ENCODE results near the gene FAM162B. TPM values are rescaled to one million over a fixed set of nuclear protein-coding genes. Genes with fewer than 3 reads are reported as not detected.

The FAM162B gene
- 6.5 and 14.1 TPM in 2 replicates for total RNA-seq

GRCh38 chr6:116764961-116765841, at the start of gene FAM162B:
Gene FAM162B (minus strand): TSS chr6:116765719. CDS start chr6:116765576, 143 bp downstream.

Other genes starting within 250 kb of the FAM162B start
- gene TRAPPC3L, start 220.0 kb downstream of the FAM162B start, total RNA-seq, result not detected in 2 replicates
- not detected in 2 replicates for gene CALHM4, start 212.0 kb downstream of the FAM162B start, total RNA-seq
- 27.0 and 27.4 TPM in 2 replicates for gene RWDD1, start 194.2 kb downstream of the FAM162B start, total RNA-seq
- gene RSPH4A, start 149.2 kb downstream of the FAM162B start, total RNA-seq, result 0.11 and 0.12 TPM in 2 replicates
- gene ZUP1, start 97.0 kb downstream of the FAM162B start, total RNA-seq, result 16.0 and 20.0 TPM in 2 replicates
- gene KPNA5, start 84.5 kb downstream of the FAM162B start, total RNA-seq, result 12.4 and 15.6 TPM in 2 replicates
- not detected in 2 replicates for gene GPRC6A, start 63.4 kb upstream of the FAM162B start, total RNA-seq
- under 0.01 TPM in 1 of 2 replicates, not detected in the other for gene RFX6, start 111.5 kb upstream of the FAM162B start, total RNA-seq